Central memory CD8-positive, alpha-beta T cell (primary cell): ENCODE data around the gene USP6NL.
A peak's percentile ranks its signal among the peaks of the same experiment; 100 is the strongest.

Experiments
- ATAC-seq: fragments of 150-1000 bp; cut with Tn5 transposase; replicated peaks from 2 replicates; pipeline ENCODE4 v1.10.0; 2022; ENCODE audit warnings: mild to moderate bottlenecking, moderate FRiP score, moderate number of reproducible peaks; ENCODE audit not compliant: poor library complexity, severe bottlenecking; ENCODE audit errors: extremely low read depth
- DNase-seq, 2 donors: peaks; one replicate each; pipeline ENCODE4 v3.0.0; 2021; ENCODE audit warnings: low spot score in 2 of 2
- H3K27ac Mint-ChIP-seq: one replicate; pipeline ENCODE4 v1.8.0; 2022; ENCODE audit warnings: low read depth, mild to moderate bottlenecking, moderate library complexity, mixed read lengths
- H3K27me3 Mint-ChIP-seq: one replicate; pipeline ENCODE4 v1.8.0; 2022; ENCODE audit warnings: mixed read lengths
- H3K36me3 Mint-ChIP-seq: one replicate; pipeline ENCODE4 v1.8.0; 2022; ENCODE audit warnings: mild to moderate bottlenecking, moderate library complexity, mixed read lengths; ENCODE audit not compliant: insufficient read depth
- H3K4me1 Mint-ChIP-seq: one replicate; pipeline ENCODE4 v1.8.0; 2022; ENCODE audit warnings: mixed read lengths
- H3K4me3 Mint-ChIP-seq: one replicate; pipeline ENCODE4 v1.8.0; 2022; ENCODE audit warnings: mild to moderate bottlenecking, moderate library complexity, mixed read lengths
- H3K9me3 Mint-ChIP-seq: one replicate; pipeline ENCODE4 v1.8.0; 2022; ENCODE audit warnings: mixed read lengths

The USP6NL gene

DNA sequence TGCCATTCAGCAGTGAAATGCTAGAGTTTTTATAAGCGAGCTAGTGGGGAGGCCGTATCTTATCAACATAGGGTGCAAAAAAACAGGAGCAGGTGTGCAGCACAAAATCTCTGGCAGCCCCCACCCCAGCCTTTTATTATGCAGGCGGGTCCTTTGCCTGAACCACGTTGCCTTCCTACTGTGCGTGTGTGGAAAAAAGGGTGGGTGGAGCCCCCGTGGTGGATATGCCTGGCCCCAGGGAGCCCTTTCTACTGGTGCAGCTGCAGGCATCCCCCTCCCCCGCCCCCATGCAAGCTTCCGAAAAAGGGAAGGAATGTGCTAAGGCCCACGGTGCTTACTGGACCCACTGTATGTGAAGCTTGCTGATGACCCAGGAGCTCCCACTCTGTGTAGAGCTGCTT lies 175.9 kb downstream of the USP6NL start:
- Mint-ChIP-seq H3K36me3 (no peaks in the 10 kb centered on the region), H3K4me3 (no peak overlapping the region), H3K27ac (no peak overlapping the region), H3K27me3 (peaks cover 14% of the 10 kb centered on the region), H3K4me1 (peaks cover 13% of the 10 kb centered on the region), H3K9me3 (no peaks in the 10 kb centered on the region)
- ATAC-seq (no peak), DNase-seq (no peak)

DNA sequence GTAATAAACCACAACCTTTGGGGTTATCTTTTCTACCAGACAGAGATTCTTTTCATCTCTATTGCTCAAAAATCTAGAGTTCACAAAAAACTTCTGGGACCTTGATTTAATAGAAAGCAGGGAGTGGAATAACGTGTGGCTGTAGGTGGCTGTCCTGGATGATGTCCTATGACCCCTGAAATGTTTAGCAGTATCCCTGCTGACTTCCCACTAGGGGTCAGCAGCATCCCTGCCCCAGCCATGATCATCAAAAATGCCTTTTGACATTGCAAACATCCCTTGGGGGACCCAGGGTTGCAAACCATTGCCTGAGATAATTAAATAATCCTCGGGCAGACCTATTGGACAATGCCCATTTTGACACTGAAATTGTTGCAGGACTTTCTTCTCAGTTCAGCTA lies 177.1 kb downstream of the USP6NL start:
- H3K4me1 Mint-ChIP-seq, result peaks cover 5% of the 10 kb centered on the region
- DNase-seq, result no peak

DNA sequence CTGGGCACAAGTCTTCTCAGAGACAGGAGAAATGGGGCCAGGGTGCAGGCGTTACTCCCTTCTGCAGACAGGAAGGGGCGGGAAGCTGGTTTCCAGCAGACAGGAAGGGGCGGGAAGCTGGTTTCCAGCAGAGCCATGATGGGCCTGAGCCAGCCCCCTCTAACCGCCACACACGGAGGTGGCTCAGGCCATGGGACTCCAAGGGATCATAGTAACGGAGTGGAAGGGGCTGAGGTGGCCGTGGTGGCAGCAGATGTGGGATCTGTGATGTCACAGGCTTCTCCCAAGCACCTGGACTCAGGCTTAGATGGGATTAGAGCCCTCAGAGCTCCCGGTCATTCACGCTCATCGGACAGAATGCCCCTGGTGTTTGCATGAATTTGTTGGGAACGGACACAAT lies 177.8 kb downstream of the USP6NL start:
- Mint-ChIP-seq H3K4me1 (no peaks in the 10 kb centered on the region), H3K27ac (no peak overlapping the region), H3K4me3 (no peak overlapping the region), H3K9me3 (no peaks in the 10 kb centered on the region), H3K36me3 (no peaks in the 10 kb centered on the region), H3K27me3 (peaks cover 6% of the 10 kb centered on the region)
- no peak for DNase-seq
- no peak for ATAC-seq

More for the DNA sequence above, 177.1 kb downstream of the USP6NL start:
- H3K27me3 Mint-ChIP-seq, result peaks cover 11% of the 10 kb centered on the region
- H3K9me3 Mint-ChIP-seq, result no peaks in the 10 kb centered on the region
- no peaks in the 10 kb centered on the region for H3K36me3 Mint-ChIP-seq
- H3K4me3 Mint-ChIP-seq, result no peak overlapping the region
- no peak overlapping the region for H3K27ac Mint-ChIP-seq
- no peak for ATAC-seq

DNA sequence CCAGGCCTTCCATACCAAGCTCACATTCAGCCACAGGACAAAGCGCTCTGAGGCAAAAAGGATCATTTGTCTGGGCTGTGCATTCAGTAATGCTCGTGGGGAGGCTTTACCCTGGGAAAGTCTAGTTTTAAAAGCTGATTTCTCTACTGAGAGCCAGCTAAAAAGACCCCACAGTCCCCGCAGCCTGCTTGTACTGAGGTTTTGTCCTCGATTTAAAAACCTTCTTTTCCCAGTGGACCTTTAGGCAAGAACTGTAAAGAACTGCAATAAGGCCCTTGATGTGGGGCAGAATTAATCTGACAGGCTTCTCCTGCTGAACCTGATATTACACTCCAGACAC lies 180.3 kb downstream of the USP6NL start:
- Mint-ChIP-seq H3K9me3 (peaks cover 3% of the 10 kb centered on the region), H3K4me1 (peaks cover 3% of the 10 kb centered on the region), H3K27me3 (no peaks in the 10 kb centered on the region), H3K36me3 (peaks cover 2% of the 10 kb centered on the region), H3K27ac (peak overlapping the region; percentile 7), H3K4me3 (no peak overlapping the region)
- ATAC-seq, result no peak
- DNase-seq, result no peak

DNA sequence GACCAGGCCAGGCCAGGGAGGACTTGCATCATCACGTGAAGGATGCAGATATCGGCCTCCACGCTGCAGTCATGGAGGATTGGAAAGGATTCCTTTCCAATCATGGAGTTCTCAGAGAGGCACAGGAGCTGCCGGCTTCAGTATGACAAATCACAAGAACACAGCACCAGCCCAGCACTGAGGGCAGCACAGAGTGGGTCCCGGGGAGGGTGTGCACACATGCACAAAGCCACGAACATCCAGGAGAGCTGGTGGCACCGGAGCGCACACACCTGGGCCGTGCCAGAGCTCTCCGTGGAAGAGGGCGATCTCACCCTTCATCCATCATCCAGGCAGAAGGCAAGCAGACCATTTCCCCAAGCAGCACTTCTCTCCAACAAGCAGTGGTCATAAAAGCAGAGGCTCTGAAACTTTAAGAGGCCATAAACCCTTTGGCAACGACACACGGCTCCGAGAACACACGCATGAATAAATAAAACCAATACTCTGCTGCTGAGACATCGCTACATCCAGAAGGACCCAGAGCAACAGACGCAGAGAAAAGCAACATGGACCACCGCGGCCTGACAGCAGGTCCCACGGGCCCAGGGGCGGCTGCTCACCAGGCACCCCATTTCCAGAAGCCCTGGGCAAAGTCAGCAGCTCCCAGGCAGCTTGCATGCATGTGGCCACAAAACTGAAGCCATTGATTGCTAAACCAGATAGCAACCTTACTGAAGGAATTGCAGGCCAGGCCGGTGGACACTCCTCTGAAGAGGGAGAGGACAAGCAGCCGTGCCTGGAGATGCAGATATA lies 180.8 kb downstream of the USP6NL start:
- Mint-ChIP-seq H3K4me1 (peaks cover 9% of the 10 kb centered on the region), H3K27ac (no peak overlapping the region), H3K36me3 (peaks cover 2% of the 10 kb centered on the region), H3K9me3 (peaks cover 8% of the 10 kb centered on the region), H3K27me3 (no peaks in the 10 kb centered on the region), H3K4me3 (no peak overlapping the region)
- ATAC-seq (no peak), DNase-seq (no peak)

DNA sequence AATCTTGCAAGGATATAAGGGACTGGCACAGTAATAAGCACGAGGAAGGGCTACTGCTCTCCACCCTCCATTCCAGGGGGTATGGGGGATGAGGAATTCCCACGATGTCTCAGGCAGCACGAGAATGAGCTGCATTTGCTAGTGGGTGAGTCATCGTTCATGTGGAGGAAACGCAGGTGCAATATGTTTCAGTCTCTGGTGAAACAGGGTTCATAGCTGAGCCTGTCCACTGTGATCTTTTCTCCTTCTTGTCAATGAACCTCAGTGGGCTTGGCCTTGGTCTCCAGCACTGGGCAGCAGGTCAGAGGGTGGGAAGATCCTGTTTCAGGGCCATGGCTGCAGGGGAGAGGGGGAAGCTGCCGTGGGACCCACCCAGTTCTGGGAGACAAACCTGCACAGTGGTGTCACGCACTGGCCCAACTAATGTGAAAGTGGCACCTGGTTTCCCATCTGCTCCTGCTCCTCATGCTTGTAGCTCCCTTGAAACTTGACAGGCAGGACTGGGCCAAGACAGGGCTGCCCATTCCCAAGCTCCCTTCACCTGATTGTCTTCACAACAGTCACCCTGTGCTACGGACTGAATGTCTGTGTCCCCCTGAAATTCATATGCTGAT lies 181.9 kb downstream of the USP6NL start:
- Mint-ChIP-seq H3K36me3 (peaks cover 2% of the 10 kb centered on the region), H3K27ac (no peak overlapping the region), H3K4me3 (no peak overlapping the region), H3K4me1 (peaks cover 16% of the 10 kb centered on the region), H3K27me3 (no peaks in the 10 kb centered on the region), H3K9me3 (peaks cover 9% of the 10 kb centered on the region)
- DNase-seq (no peak), ATAC-seq (no peak)

DNA sequence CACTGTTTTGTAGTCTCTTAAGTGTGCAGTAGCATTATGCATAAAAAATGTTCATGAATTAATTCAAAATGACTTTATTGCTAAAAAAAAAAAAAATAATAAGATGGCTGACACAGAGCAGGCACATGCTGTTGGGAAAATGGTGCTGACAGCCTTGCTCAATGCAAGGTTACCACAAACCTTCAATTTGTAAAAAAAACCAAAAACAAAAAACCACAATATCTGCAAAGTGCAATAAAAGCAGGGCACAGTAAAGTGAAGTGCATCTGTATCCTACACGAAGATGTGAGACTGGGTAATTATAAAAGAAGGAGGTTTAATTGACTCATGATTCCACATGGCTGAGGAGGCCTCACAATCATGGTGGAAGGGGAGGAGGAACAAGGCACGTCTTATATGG lies 185.8 kb downstream of the USP6NL start:
- H3K4me1 Mint-ChIP-seq, result peaks cover 16% of the 10 kb centered on the region
- H3K4me3 Mint-ChIP-seq, result no peak overlapping the region
- peaks cover 2% of the 10 kb centered on the region for H3K36me3 Mint-ChIP-seq
- DNase-seq, result no peak
- peak; percentile 56 for ATAC-seq
- no peaks in the 10 kb centered on the region for H3K27me3 Mint-ChIP-seq
- H3K27ac Mint-ChIP-seq, result peak overlapping the region; percentile 19
- H3K9me3 Mint-ChIP-seq, result peaks cover 9% of the 10 kb centered on the region

DNA sequence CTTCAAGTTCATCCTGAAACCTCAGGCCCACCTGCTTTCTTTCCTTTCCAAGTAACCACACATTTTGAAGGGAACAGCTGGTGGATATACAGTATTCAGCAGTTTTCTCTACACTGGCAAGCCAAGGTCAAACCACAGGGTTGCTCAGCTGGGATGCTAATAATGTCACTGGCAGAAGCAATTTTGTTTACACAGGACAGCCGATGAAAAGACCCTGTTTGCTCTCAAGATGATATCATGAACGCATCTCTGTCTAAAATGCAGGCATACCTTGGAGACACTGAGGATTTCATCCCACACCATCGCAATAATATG lies 186.2 kb downstream of the USP6NL start:
- Mint-ChIP-seq H3K27ac (no peak overlapping the region), H3K36me3 (peaks cover 2% of the 10 kb centered on the region), H3K27me3 (no peaks in the 10 kb centered on the region), H3K9me3 (peaks cover 9% of the 10 kb centered on the region), H3K4me3 (no peak overlapping the region), H3K4me1 (peaks cover 16% of the 10 kb centered on the region)
- no peak for ATAC-seq
- no peak for DNase-seq

DNA sequence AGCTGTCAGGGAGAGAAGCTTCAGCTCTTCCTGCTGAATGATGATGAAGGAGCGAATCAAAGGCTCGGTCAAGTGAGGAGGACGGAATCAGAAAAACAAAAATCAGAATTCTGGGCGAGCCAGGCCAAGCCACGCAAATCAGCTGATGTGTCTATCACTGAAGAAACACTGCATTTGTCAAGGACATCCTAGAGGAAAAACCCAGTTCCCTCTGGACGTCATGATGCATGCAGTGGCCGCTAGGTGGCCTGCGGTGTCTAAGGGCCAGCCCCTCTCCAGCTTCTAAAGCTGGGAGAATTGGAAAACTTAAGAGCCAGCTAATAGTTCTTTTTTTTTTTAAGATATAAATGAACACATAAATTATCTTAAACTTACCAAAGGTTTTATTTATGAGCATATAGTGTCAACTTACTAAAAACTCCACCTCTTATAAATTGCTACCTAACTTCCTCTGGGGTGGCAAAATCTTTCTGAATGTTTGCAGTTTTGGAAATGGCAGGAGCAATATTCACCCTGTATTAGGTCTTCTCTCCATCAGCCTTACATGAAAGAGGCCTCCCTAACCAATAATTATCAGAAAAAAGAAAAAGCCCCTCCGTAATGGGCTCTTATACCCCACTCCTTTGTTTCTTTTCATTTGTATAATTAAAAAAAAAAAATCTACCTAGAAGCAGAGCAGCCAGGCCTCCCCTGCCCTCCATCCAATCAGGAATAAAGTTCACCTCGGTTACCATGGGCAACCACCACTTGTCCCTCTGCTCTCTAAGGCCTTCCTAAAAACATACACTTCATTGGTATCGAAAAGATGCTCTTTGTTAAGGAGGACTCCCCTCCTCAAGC lies 186.8 kb downstream of the USP6NL start:
- Mint-ChIP-seq H3K4me1 (peaks cover 16% of the 10 kb centered on the region), H3K27ac (no peak overlapping the region), H3K36me3 (peaks cover 2% of the 10 kb centered on the region), H3K27me3 (no peaks in the 10 kb centered on the region), H3K4me3 (no peak overlapping the region), H3K9me3 (peaks cover 14% of the 10 kb centered on the region)
- ATAC-seq, result no peak
- DNase-seq, result no peak

DNA sequence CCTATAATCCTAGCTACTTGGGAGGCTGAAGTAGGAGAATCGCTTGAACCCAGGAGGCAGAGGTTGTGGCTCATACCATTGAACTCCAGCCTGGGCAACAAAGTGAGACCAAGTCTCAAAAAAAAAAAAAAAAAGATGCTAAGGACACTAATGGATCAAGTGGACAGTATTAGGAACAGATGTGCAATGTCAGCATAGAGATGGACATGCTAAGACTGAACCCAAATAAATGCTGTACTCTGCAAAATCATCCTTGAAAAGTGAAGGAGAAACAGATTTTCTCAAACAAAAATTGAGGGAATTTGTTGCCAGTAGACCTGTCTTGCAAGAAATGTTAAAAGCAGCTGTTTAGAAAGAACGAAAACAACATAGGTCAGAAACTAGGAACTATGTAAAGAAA lies 194.5 kb downstream of the USP6NL start:
- H3K9me3 Mint-ChIP-seq, result peaks cover 17% of the 10 kb centered on the region
- no peak overlapping the region for H3K4me3 Mint-ChIP-seq
- H3K27me3 Mint-ChIP-seq, result no peaks in the 10 kb centered on the region

DNA sequence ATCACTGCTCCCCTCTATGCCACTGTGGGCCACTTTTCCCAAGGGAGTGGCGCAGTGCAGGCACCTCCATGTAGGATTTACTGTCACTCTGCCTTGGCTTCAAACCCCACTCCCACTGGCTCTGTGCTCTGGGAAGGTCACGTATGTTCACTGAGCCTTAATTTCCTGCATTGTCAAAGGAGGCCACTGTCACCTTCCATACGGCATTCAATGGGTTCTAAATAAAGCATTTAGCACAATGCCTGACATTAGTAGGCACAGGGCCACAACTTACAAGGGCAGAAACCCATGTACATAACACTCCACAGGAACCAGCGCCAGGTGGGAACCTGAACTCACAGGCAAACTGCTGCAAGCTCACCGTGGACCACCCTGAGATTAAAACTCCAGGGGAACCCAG lies 196.4 kb downstream of the USP6NL start:
- Mint-ChIP-seq H3K9me3 (peaks cover 15% of the 10 kb centered on the region), H3K27ac (no peak overlapping the region), H3K36me3 (no peaks in the 10 kb centered on the region), H3K27me3 (no peaks in the 10 kb centered on the region), H3K4me1 (no peaks in the 10 kb centered on the region), H3K4me3 (no peak overlapping the region)
- DNase-seq (no peak), ATAC-seq (no peak)

More for the DNA sequence above, 194.5 kb downstream of the USP6NL start:
- Mint-ChIP-seq H3K27ac (no peak overlapping the region), H3K36me3 (no peaks in the 10 kb centered on the region), H3K4me1 (no peaks in the 10 kb centered on the region)
- no peak for ATAC-seq
- DNase-seq, result no peak

DNA sequence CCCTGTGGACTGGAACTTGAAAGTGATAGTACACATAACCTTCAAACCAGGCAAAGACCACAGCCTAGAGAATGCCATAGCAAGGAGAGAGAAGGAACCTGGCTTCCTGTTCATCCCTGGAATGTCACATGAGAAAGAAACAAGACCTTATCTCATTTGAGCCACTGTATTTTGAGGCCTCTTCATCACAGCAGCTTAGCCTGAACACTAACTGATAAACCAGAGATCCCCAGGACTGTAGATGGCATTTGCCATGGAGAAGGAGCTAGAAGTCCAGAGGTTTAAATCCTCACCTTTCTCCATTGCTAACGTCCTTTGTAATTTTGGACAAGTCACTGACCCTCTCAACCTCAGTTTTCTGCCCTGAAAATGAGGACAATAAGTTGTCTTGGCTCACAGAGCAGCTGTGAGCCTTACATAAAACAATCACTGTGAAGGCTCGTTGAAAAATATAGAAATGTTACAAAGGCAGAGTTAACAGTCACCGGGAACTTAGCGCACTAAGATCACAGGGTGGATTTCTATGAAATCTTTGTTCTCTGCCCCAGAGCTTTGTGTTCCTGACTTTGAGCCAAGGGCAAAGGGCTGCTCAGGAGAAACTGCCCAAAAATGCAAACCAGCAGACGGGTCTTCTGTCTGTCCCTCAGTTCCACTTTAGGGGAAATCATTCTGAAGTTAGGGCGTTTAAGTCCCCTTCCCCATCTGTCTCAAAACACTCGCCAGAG lies 197.0 kb downstream of the USP6NL start:
- DNase-seq (no peak), ATAC-seq (no peak)
- H3K4me1 Mint-ChIP-seq, result no peaks in the 10 kb centered on the region
- H3K4me3 Mint-ChIP-seq, result no peak overlapping the region
- H3K9me3 Mint-ChIP-seq, result peaks cover 9% of the 10 kb centered on the region
- H3K27me3 Mint-ChIP-seq, result no peaks in the 10 kb centered on the region
- H3K36me3 Mint-ChIP-seq, result no peaks in the 10 kb centered on the region
- no peak overlapping the region for H3K27ac Mint-ChIP-seq
